ENCODE data around the gene MTX3. TPM values are rescaled to one million over a fixed set of nuclear protein-coding genes. Genes with fewer than 3 reads are reported as not detected.

MTX3 gene
- total RNA-seq, 1 donor, result 12.5 TPM

GRCh38 chr5:80008995-80009765, 18.1 kb upstream of the MTX3 start:
- no peak overlapping the region for H3K4me3 ChIP-seq (ENCODE audit: low read depth, low read length)
- DNase-seq (ENCODE audit: low read depth), result no peak
- TF ChIP-seq CTCF (IDR thresholded peaks at IDR 0.05; ENCODE audit: insufficient read depth, low read depth, low read length), result no peak

- TF ChIP-seq CTCF (IDR thresholded peaks at IDR 0.05; ENCODE audit: insufficient read depth, low read depth, low read length), result no peak
- no peak for DNase-seq (ENCODE audit: low read depth)
- H3K4me3 ChIP-seq (ENCODE audit: low read depth, low read length), result no peak overlapping the region
Observed at GRCh38 chr5:80002677-80003076, 11.6 kb upstream of the MTX3 start.

GRCh38 chr5:79999722-80000121, 8.7 kb upstream of the MTX3 start:
- TF ChIP-seq CTCF (IDR thresholded peaks at IDR 0.05; ENCODE audit: insufficient read depth, low read depth, low read length), result no peak
- DNase-seq (ENCODE audit: low read depth), result no peak
- no peak overlapping the region for H3K4me3 ChIP-seq (ENCODE audit: low read depth, low read length)

- DNase-seq (ENCODE audit: low read depth), result no peak
- TF ChIP-seq CTCF (IDR thresholded peaks at IDR 0.05; ENCODE audit: insufficient read depth, low read depth, low read length), result no peak
Observed at GRCh38 chr5:79992891-79993657, 2.0 kb upstream of the MTX3 start.

GRCh38 chr5:79990205-79990597, 861 bp downstream of the MTX3 start:
- H3K4me3 ChIP-seq (ENCODE audit: low read depth, low read length), result peak overlapping the region; percentile 97
- DNase-seq (ENCODE audit: low read depth), result peak; percentile 6
- no peak for TF ChIP-seq CTCF (IDR thresholded peaks at IDR 0.05; ENCODE audit: insufficient read depth, low read depth, low read length)

More at GRCh38 chr5:79992891-79993657, 2.0 kb upstream of the MTX3 start:
- no peak overlapping the region for H3K4me3 ChIP-seq (ENCODE audit: low read depth, low read length)

GRCh38 chr5:79986260-79986659, 4.8 kb downstream of the MTX3 start:
- H3K4me3 ChIP-seq (ENCODE audit: low read depth, low read length), result no peak overlapping the region
- no peak for DNase-seq (ENCODE audit: low read depth)
- no peak for TF ChIP-seq CTCF (IDR thresholded peaks at IDR 0.05; ENCODE audit: insufficient read depth, low read depth, low read length)

All from fibroblast of villous mesenchyme (primary cell).